ENCODE results near the gene BRINP2.

DNA sequence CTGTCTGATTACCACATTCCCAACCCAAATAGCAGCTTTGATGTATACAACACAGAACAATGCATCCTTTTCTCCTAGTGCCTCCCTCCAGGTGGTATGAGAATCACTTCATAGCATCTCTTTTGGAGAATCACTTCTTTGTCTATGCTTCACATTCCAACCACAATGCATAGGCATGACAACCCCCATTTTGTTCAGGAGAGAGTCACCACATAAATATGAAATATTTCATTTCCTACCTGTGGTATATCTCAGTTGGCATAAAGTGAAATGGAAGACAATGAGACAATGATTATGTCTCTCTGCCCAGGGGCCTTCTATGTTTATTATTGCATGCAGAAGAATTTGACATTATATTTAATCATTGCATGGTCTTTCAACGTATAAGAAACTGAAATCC is 112.2 kb downstream of the BRINP2 start:
- TF ChIP-seq SOX6 (IDR thresholded peaks at IDR 0.05) (no peak), SOX6 (CRISPR knock-in tag; IDR thresholded peaks at IDR 0.05) (no peak), CTCF (CRISPR knock-in tag; IDR thresholded peaks at IDR 0.05) (no peak), NR3C1 (CRISPR knock-in tag; IDR thresholded peaks at IDR 0.05) (no peak), ZNF816 (CRISPR knock-in tag; IDR thresholded peaks at IDR 0.05; ENCODE audit: borderline replicate concordance) (no peak), ZNF232 (CRISPR knock-in tag; IDR thresholded peaks at IDR 0.05; ENCODE audit: borderline replicate concordance) (no peak), NFE2L1 (CRISPR knock-in tag; IDR thresholded peaks at IDR 0.05; ENCODE audit: borderline replicate concordance) (no peak), FOXM1 (CRISPR knock-in tag; IDR thresholded peaks at IDR 0.05) (no peak), SIN3B (IDR thresholded peaks at IDR 0.05; ENCODE audit: low read length) (no peak), ZNF407 (CRISPR knock-in tag; IDR thresholded peaks at IDR 0.05; ENCODE audit: not compliant biosample characterization) (no peak), ZNF17 (CRISPR knock-in tag; IDR thresholded peaks at IDR 0.05) (no peak), HMG20A (CRISPR knock-in tag; IDR thresholded peaks at IDR 0.05; ENCODE audit: borderline replicate concordance) (no peak), KDM5B (CRISPR knock-in tag; IDR thresholded peaks at IDR 0.05; ENCODE audit: borderline replicate concordance) (no peak)
- TF ChIP-seq, protein P1, sequence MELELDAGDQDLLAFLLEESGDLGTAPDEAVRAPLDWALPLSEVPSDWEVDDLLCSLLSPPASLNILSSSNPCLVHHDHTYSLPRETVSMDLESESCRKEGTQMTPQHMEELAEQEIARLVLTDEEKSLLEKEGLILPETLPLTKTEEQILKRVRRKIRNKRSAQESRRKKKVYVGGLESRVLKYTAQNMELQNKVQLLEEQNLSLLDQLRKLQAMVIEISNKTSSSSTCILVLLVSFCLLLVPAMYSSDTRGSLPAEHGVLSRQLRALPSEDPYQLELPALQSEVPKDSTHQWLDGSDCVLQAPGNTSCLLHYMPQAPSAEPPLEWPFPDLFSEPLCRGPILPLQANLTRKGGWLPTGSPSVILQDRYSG (CRISPR knock-in tag; IDR thresholded peaks at IDR 0.05), result no peak
